Measurements from ENCODE around the gene DUSP8.

- no peak for TF ChIP-seq CTCF (conservative IDR thresholded peaks at IDR 0.05)
- no peak for TF ChIP-seq EZH2 (IDR thresholded peaks at IDR 0.05; ENCODE audit: low read depth)
These were observed 10.8 kb downstream of the DUSP8 start for GRCh38 chr11:1561266-1561665.
